K562 (cell line): ENCODE measurements around the gene ZNF140. TPM values are rescaled to one million over a fixed set of nuclear protein-coding genes. Genes with fewer than 3 reads are reported as not detected.

ENCODE experiments used
- BCOR ChIP-seq: fragments of 450-650 bp; IDR thresholded peaks from 2 replicates; pipeline ENCODE4 v1.6.1; 2016
- CHD7 ChIP-seq: fragments of 200-600 bp; sonication (generic); IDR thresholded peaks from one replicate; pipeline ENCODE4 v1.6.1; 2012; ENCODE audit warnings: mild to moderate bottlenecking, low read depth, low read length, inconsistent platforms
- GATAD2B ChIP-seq: fragments of 450-650 bp; IDR thresholded peaks from 2 replicates; pipeline ENCODE4 v1.6.1; 2017; ENCODE audit warnings: mild to moderate bottlenecking, borderline replicate concordance
- MITF ChIP-seq: IDR thresholded peaks from 2 replicates; pipeline ENCODE4 v1.6.1; 2014; ENCODE audit warnings: antibody characterized with exemption
- PRDM10 ChIP-seq: fragments of 450-650 bp; IDR thresholded peaks from 2 replicates; pipeline ENCODE4 v1.6.1; 2018; ENCODE audit not compliant: partially characterized antibody
- RBBP5 ChIP-seq: fragments of 200-600 bp; sonication (generic); IDR thresholded peaks from 2 replicates; pipeline ENCODE4 v1.6.1; 2012; ENCODE audit warnings: borderline replicate concordance, mild to moderate bottlenecking, low read length, control low read depth, inconsistent platforms; ENCODE audit not compliant: insufficient read depth, poor library complexity, severe bottlenecking
- SOX6 ChIP-seq: fragments of 450-650 bp; IDR thresholded peaks from 2 replicates; pipeline ENCODE4 v1.6.1; 2014; ENCODE audit warnings: mild to moderate bottlenecking
- ZBTB17 ChIP-seq: fragments of 450-650 bp; formaldehyde crosslinking; IDR thresholded peaks from 2 replicates; pipeline ENCODE4 v1.4.0; 2020; ENCODE audit warnings: mild to moderate bottlenecking
- ZNF282 ChIP-seq: sonication (generic); formaldehyde crosslinking; IDR thresholded peaks from 2 replicates; pipeline ENCODE4 v1.8.1; 2023; ENCODE audit warnings: missing genetic modification reagents
- ZNF445 ChIP-seq: fragments of 250-450 bp; sonication (Bioruptor Pico); IDR thresholded peaks from 2 replicates; pipeline ENCODE4 v1.4.0; 2020; ENCODE audit warnings: low read depth, mild to moderate bottlenecking, moderate library complexity
- ZNF583 ChIP-seq: fragments of 250-450 bp; sonication (Bioruptor Pico); IDR thresholded peaks from 2 replicates; pipeline ENCODE4 v1.4.0; 2020
- polyA plus RNA-seq, 8 experiments: library from polyadenylated mRNA; depleted of rRNA in 4 of 8; stranded (reverse) in 5 of 8; unstranded in 3 of 8; fragments of >200 nt; fragmentation: Nextera tagmentation in 2 of 8; fragmentation: Illumina TruSeq in 1 of 8; extraction: Ambion mirVana in 2 of 8; extraction: Trizol in 1 of 8; gene quantifications; 2 replicates each; pipeline versions ENCODE4 v1.2.1 to v1.2.3, GENCODE V29; 2011 to 2014; ENCODE audit warnings: inconsistent platforms in 1 of 8, missing spikeins in 1 of 8
- total RNA-seq, 7 experiments: library from RNA; depleted of rRNA in 6 of 7; stranded (reverse); fragments of >200 nt in 6 of 7; fragmentation: Illumina TruSeq in 2 of 7; extraction: Trizol in 2 of 7; gene quantifications; 2 replicates each; pipeline versions ENCODE4 v1.2.1 to v1.2.3, GENCODE V29; 2011 to 2021; ENCODE audit warnings: low replicate concordance in 1 of 7

The ZNF140 gene
- total and polyA plus RNA-seq, 9 of the 15 experiments (the other 6 are each of a cell fraction or from before 2014, with no cell fraction given) = 1.6 to 10.9 (median 5.3) TPM

- peak; percentile 49; the same call in 1 of the 2 replicates for TF ChIP-seq SOX6
- peak; percentile 41 for TF ChIP-seq PRDM10
- peak; percentile 61; the same call in 1 of the 2 replicates for TF ChIP-seq MITF
- TF ChIP-seq RBBP5 = peak; percentile 78
- TF ChIP-seq GATAD2B = 0 out of 2 replicates have a peak, but pooled peaks have one; percentile 21
- TF ChIP-seq ZNF583 (CRISPR knock-in tag) = peak; percentile 55; the same call in 1 of the 2 replicates
- no peak for TF ChIP-seq ZNF445 (CRISPR knock-in tag)
- no peak for TF ChIP-seq ZBTB17 (CRISPR knock-in tag)
- no peak for TF ChIP-seq CHD7
- peak; percentile 82; the same call in 1 of the 2 replicates for TF ChIP-seq ZNF282 (CRISPR knock-in tag)
- TF ChIP-seq BCOR = peak; percentile 65
Measured at GRCh38 chr12:133130038-133130807, 49.5 kb downstream of the ZNF140 start, which contains the start of the genes ZNF10 and ZNF891 (continued).
